Left ventricle myocardium inferior (tissue), 1 donor: ENCODE data around the gene LENG8. TPM values are rescaled to one million over a fixed set of nuclear protein-coding genes. Genes with fewer than 3 reads are reported as not detected.
"Not testable (repeated sequence)": the region's sequence is repeated elsewhere in the genome, so short reads cannot be mapped to it uniquely, and the experiment has no call there.

Experiments used
- DNase-seq: peaks from one replicate; pipeline ENCODE4 v3.0.0-alpha.2; 2020
- H3K27ac ChIP-seq: fragments of 200-600 bp; replicated peaks from 2 replicates; pipeline ENCODE4 v1.8.0; 2021
- H3K27me3 ChIP-seq: fragments of 200-600 bp; 2 replicates; pipeline ENCODE4 v1.8.0; 2021; ENCODE audit warnings: low read depth
- H3K36me3 ChIP-seq: fragments of 200-600 bp; 2 replicates; pipeline ENCODE4 v1.8.0; 2021
- H3K4me1 ChIP-seq: fragments of 200-600 bp; 2 replicates; pipeline ENCODE4 v1.8.0; 2021
- H3K4me3 ChIP-seq: fragments of 200-600 bp; 2 replicates; pipeline ENCODE4 v1.8.0; 2021; ENCODE audit warnings: mild to moderate bottlenecking, moderate library complexity
- H3K9me3 ChIP-seq: fragments of 200-600 bp; replicated peaks from 2 replicates; pipeline ENCODE4 v1.8.0; 2021
- CTCF ChIP-seq: fragments of 200-600 bp; IDR thresholded peaks from 2 replicates; pipeline ENCODE4 v1.8.0; 2021; ENCODE audit warnings: antibody characterized with exemption, mild to moderate bottlenecking, borderline replicate concordance
- intact Hi-C: fragments of 100-400 bp; cut with micrococcal nuclease; formaldehyde crosslinking; loops from one replicate; pipeline ENCODE4 v1.11.0; 2022
- total RNA-seq: library from RNA; stranded (reverse); fragmentation: NEBNext Ultra II Directional; extraction: Animal tissue kit (Norgen Biotek cat#: 25700); gene quantifications from one replicate; pipeline ENCODE4 v1.2.1, GENCODE V29; 2021
- donor health status: DM: no; HTN: yes; CAD: no; lungs with severe emphysema.

The LENG8 gene
- total RNA-seq, 1 donor from 2014 or later = 66.0 TPM

GRCh38 chr19:54493967-54494585 lies 45.1 kb downstream of the LENG8 start:
- Histone ChIP-seq H3K27me3 (peaks cover 75% of the 10 kb centered on the region), H3K36me3 (no peaks in the 10 kb centered on the region), H3K4me1 (no peaks in the 10 kb centered on the region), H3K27ac (no peak overlapping the region), H3K4me3 (no peak overlapping the region), H3K9me3 (no peaks in the 10 kb centered on the region)
- no peak for DNase-seq
- intact Hi-C loops = no loop called here
- TF ChIP-seq CTCF = no peak

GRCh38 chr19:54495284-54495683 lies 46.3 kb downstream of the LENG8 start:
- H3K36me3 ChIP-seq, H3K4me1 ChIP-seq, H3K4me3 ChIP-seq, H3K9me3 ChIP-seq, DNase-seq, intact Hi-C loops, H3K27ac ChIP-seq: not testable (repeated sequence)
- peaks cover 70% of the 10 kb centered on the region for H3K27me3 ChIP-seq

- DNase-seq, H3K4me1 ChIP-seq, H3K9me3 ChIP-seq, H3K27ac ChIP-seq, intact Hi-C loops, H3K4me3 ChIP-seq, H3K36me3 ChIP-seq: not testable (repeated sequence)
- H3K27me3 ChIP-seq = peaks cover 63% of the 10 kb centered on the region
Measured at GRCh38 chr19:54497747-54498450, 48.9 kb downstream of the LENG8 start.

- H3K9me3 ChIP-seq, H3K27ac ChIP-seq, intact Hi-C loops, H3K4me1 ChIP-seq, H3K36me3 ChIP-seq, DNase-seq, H3K4me3 ChIP-seq: not testable (repeated sequence)
- peaks cover 64% of the 10 kb centered on the region for H3K27me3 ChIP-seq
Measured at GRCh38 chr19:54498451-54498772, 49.4 kb downstream of the LENG8 start.

GRCh38 chr19:54502518-54503048 lies 53.6 kb downstream of the LENG8 start, which contains the start of gene LAIR2:
LAIR2 (plus strand) TSS chr19:54502831; CDS start chr19:54502919, 88 bp downstream.
- no peaks in the 10 kb centered on the region for H3K9me3 ChIP-seq
- TF ChIP-seq CTCF = no peak
- DNase-seq = no peak
- H3K4me3 ChIP-seq = no peak within 1 kb of the TSS
- intact Hi-C loops = no loop called here
- H3K27me3 ChIP-seq = peaks cover 50% of the 10 kb centered on the region
- H3K27ac ChIP-seq = no peak within 1 kb of the TSS
- H3K4me1 ChIP-seq = no peaks in the 10 kb centered on the region
- H3K36me3 ChIP-seq = no peaks in the 10 kb centered on the region

GRCh38 chr19:54505542-54505941 lies 56.5 kb downstream of the LENG8 start:
- H3K27ac ChIP-seq, H3K36me3 ChIP-seq, H3K9me3 ChIP-seq, intact Hi-C loops, H3K4me1 ChIP-seq, DNase-seq, H3K4me3 ChIP-seq: not testable (repeated sequence)
- peaks cover 44% of the 10 kb centered on the region for H3K27me3 ChIP-seq

GRCh38 chr19:54506079-54506478 lies 57.1 kb downstream of the LENG8 start:
- peaks cover 41% of the 10 kb centered on the region for H3K27me3 ChIP-seq
- no peaks in the 10 kb centered on the region for H3K9me3 ChIP-seq
- H3K4me3 ChIP-seq = no peak overlapping the region
- intact Hi-C loops = no loop called here
- H3K36me3 ChIP-seq = no peaks in the 10 kb centered on the region
- no peaks in the 10 kb centered on the region for H3K4me1 ChIP-seq
- H3K27ac ChIP-seq = no peak overlapping the region
- no peak for TF ChIP-seq CTCF
- DNase-seq = no peak

- H3K27me3 ChIP-seq = peaks cover 41% of the 10 kb centered on the region
- H3K9me3 ChIP-seq, intact Hi-C loops, H3K36me3 ChIP-seq, DNase-seq, H3K4me3 ChIP-seq, H3K4me1 ChIP-seq, H3K27ac ChIP-seq: not testable (repeated sequence)
Measured at GRCh38 chr19:54507038-54507717, 58.2 kb downstream of the LENG8 start.
